HCT116 (cell line): ENCODE data around the gene TTC6.

ENCODE experiments used
- CTCF ChIP-seq, 3 experiments: fragments of 200-600 bp in 1 of 3; sonication (generic) in 1 of 3; IDR thresholded peaks in 2 of 3; conservative IDR thresholded peaks in 1 of 3; 2 replicates each; pipeline ENCODE4 v1.5.1; 2012 to 2017; ENCODE audit warnings: low read depth in 2 of 3, low read length in 2 of 3, antibody characterized with exemption in 1 of 3, borderline replicate concordance in 1 of 3, control low read depth in 1 of 3, mild to moderate bottlenecking in 1 of 3, mixed read lengths in 1 of 3, mixed run types in 1 of 3, moderate library complexity in 1 of 3; ENCODE audit not compliant: insufficient read depth in 1 of 3
- RAD21 ChIP-seq: IDR thresholded peaks from 2 replicates; pipeline ENCODE4 v1.6.1; 2012; ENCODE audit warnings: low read depth, mild to moderate bottlenecking

DNA sequence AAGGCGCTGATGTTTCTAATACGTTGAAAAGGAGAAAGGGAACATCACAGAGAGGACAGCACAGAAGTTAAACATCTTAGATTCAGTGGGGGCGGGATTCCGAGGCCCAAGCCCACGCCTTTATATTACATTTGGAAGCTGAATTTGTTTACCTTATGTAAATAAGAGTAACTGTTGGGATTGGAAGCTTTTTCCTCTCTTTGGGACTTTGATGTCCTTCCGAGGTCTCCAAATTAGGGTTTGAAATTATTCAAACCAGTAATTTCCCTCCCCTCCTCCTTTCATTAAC lies 6.8 kb upstream of the TTC6 start:
- TF ChIP-seq RAD21 (no peak), CTCF (IDR thresholded peaks at IDR 0.05 in 2 of 3, conservative IDR thresholded peaks at IDR 0.05 in 1 of 3; ENCODE audit: borderline replicate concordance in 1 of 3, insufficient read depth in 1 of 3, low read depth in 2 of 3, low read length in 2 of 3) (no peak)
